ENCODE measurements around the gene RYR2. TPM values are rescaled to one million over a fixed set of nuclear protein-coding genes. Genes with fewer than 3 reads are reported as not detected.

Gene RYR2
- total and polyA plus RNA-seq, 2 of the 8 experiments (the other 6 are each of a cell fraction or from before 2014, with no cell fraction given): 1.3 to 4.4 TPM

- no peak for TF ChIP-seq USF2 (IDR thresholded peaks at IDR 0.05; ENCODE audit: low read length)
- no peak for TF ChIP-seq GABPA (IDR thresholded peaks at IDR 0.05; ENCODE audit: borderline replicate concordance, insufficient read depth, low read length)
- no peak for TF ChIP-seq RAD21 (IDR thresholded peaks at IDR 0.05 in 1 of 2, conservative IDR thresholded peaks at IDR 0.05 in 1 of 2; ENCODE audit: low read depth in 2 of 2, low read length in 2 of 2)
- TF ChIP-seq BRCA1 (IDR thresholded peaks at IDR 0.05; ENCODE audit: low read depth, low read length): no peak
These were observed 91.9 kb downstream of the RYR2 start (continued) for GRCh38 chr1:237133921-237134320.
